HG03378 (cell line): ENCODE data around the gene CERS2.

Experiments
- ATAC-seq: cut with Tn5 transposase; IDR thresholded peaks from one replicate; pipeline ENCODE4 v1.9.1; 2021; ENCODE audit warnings: mild to moderate bottlenecking, moderate library complexity; ENCODE audit not compliant: unreplicated experiment

Gene CERS2

DNA sequence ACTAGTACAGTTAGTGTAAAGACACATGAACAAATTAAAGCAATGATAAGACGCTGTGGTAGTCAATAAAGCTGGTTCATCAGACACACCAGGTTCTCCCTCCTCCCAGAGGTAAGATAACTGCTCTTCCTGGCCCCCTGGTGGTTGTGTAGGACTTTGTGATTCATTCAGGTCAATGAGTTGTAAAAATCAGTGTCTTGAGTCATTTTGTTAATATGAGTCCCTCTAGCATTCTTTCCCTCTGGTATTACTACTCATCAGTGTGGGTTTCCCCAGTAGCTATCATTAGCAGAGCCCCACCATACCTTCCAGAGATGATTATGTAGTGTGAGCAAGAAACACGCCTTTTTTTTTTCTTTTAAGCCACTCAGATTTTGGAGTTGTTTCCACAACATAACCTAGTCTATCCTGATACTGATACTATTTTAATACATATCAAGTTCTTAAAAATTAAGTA is 52.1 kb downstream of the CERS2 start:
- peak; percentile 66 for ATAC-seq

DNA sequence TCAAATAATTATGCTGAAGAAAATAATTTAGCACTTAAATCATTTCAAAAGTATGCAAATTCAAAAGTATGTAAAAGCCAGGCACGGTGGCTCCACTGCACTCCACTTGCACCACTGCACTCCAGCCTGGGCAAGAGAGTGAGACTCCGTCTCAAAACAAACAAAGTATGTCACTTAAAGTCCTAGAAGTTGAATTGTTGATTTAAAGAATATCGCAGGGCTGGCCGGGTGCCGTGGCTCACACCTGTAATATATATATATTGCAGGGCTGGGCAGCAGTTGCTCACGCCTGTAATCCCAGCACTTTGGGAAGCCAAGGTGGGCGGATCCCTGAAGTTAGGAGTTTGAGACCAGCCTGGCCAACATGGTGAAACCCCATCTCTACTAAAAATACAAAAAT is 57.2 kb downstream of the CERS2 start:
- no peak for ATAC-seq
